Lower leg skin (tissue), 3 donors: ENCODE data around the gene DENND4C.

Source experiments
- CTCF ChIP-seq, 3 donors: fragments of 450-650 bp; IDR thresholded peaks; one replicate each; pipeline ENCODE4 v1.5.1; 2016; ENCODE audit warnings: antibody characterized with exemption in 3 of 3, mild to moderate bottlenecking in 3 of 3, moderate library complexity in 2 of 3
- POLR2A ChIP-seq, 2 donors: fragments of 450-650 bp; IDR thresholded peaks; one replicate each; pipeline ENCODE4 v1.6.1; 2016 to 2017; ENCODE audit warnings: antibody characterized with exemption in 2 of 2, mild to moderate bottlenecking in 1 of 2, moderate library complexity in 1 of 2

GRCh38 chr9:19203058-19203457 is 27.4 kb upstream of the DENND4C start:
- no peak for TF ChIP-seq CTCF (IDR thresholded peaks at IDR 0.05)
- TF ChIP-seq POLR2A (IDR thresholded peaks at IDR 0.05) = no peak
